ENCODE data around the gene LMTK2.

DNA sequence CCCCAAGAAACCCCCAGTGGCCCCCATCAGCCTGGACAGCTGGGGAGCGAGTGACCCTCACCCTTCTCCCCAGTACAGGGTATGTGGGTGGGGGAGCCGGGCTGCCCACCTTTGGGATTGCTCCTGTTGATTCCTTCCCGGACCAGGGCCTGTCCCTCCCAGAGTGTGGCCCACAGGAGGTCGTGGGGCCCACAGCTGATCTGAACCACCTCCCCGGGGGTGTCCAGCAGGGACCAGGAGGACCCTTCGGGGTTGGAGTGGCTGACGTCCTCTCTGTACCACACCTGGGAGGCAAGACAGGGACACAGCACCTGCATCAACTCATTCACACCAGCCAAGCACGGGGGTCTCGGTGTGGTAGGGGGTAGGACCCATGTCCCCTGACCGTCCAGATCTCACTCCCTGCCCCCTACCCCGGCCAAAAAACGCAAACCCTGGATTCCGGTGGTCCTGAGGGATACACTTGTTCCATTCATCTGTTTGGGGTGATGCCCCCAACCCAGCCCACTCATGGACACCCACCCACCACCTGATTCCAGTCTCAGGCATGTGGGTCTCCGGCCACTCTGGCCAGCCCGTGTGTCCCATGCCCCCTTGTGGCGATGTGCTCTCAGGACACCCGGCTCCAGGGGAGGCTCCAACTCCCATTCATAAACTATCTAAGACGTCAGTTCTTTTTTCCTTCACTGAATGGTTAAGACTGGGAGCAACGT is 134.5 kb downstream of the LMTK2 start:
- TF ChIP-seq TAF1 (IDR thresholded peaks at IDR 0.05; ENCODE audit: low read depth, low read length) (no peak), POLR2AphosphoS5 (IDR thresholded peaks at IDR 0.05; ENCODE audit: low read depth, low read length) (no peak)
